Measurements from ENCODE around the gene ARHGAP21.

ARHGAP21 gene

GRCh38 chr10:24722676-24723385 is 856 bp downstream of the ARHGAP21 start:
- TF ChIP-seq CTCF (IDR thresholded peaks at IDR 0.05; ENCODE audit: low read depth, low read length, missing control alignments): no peak
- no peak for DNase-seq (ENCODE audit: low read depth)
- peak overlapping the region; percentile 76 for H3K4me3 ChIP-seq (ENCODE audit: low read depth, low read length)

GRCh38 chr10:24722131-24722675 is 1.5 kb downstream of the ARHGAP21 start:
- DNase-seq (ENCODE audit: low read depth): no peak
- no peak for TF ChIP-seq CTCF (IDR thresholded peaks at IDR 0.05; ENCODE audit: low read depth, low read length, missing control alignments)
- peak overlapping the region; percentile 76 for H3K4me3 ChIP-seq (ENCODE audit: low read depth, low read length)

GRCh38 chr10:24721229-24722106 is 2.2 kb downstream of the ARHGAP21 start:
- peak overlapping the region; percentile 76 for H3K4me3 ChIP-seq (ENCODE audit: low read depth, low read length)
- TF ChIP-seq CTCF (IDR thresholded peaks at IDR 0.05; ENCODE audit: low read depth, low read length, missing control alignments): no peak
- no peak for DNase-seq (ENCODE audit: low read depth)

- H3K4me3 ChIP-seq (ENCODE audit: low read depth, low read length): no peak overlapping the region
- no peak for TF ChIP-seq CTCF (IDR thresholded peaks at IDR 0.05; ENCODE audit: low read depth, low read length, missing control alignments)
- no peak for DNase-seq (ENCODE audit: low read depth)
These were observed 3.6 kb downstream of the ARHGAP21 start for GRCh38 chr10:24720096-24720495.

GRCh38 chr10:24718031-24718855 is 5.4 kb downstream of the ARHGAP21 start:
- H3K4me3 ChIP-seq (ENCODE audit: low read depth, low read length): no peak overlapping the region
- no peak for DNase-seq (ENCODE audit: low read depth)

More at GRCh38 chr10:24718031-24718855, 5.4 kb downstream of the ARHGAP21 start:
- no peak for TF ChIP-seq CTCF (IDR thresholded peaks at IDR 0.05; ENCODE audit: low read depth, low read length, missing control alignments)
